Umbilical cord (tissue), 2 donors: Measurements from ENCODE around the gene AMZ1. TPM values are rescaled to one million over a fixed set of nuclear protein-coding genes. Genes with fewer than 3 reads are reported as not detected.

Source experiments
- DNase-seq: peaks from one replicate; pipeline ENCODE4 v3.0.0-alpha.2; 2015; ENCODE audit warnings: low spot score
- total RNA-seq: library from RNA; depleted of rRNA; stranded (reverse); fragments of >200 nt; gene quantifications from one replicate; pipeline ENCODE4 v1.2.3, GENCODE V29; 2014; ENCODE audit warnings: low replicate concordance; ENCODE audit not compliant: insufficient read depth

AMZ1 gene
- total RNA-seq, 1 donor from 2014 or later, result 2.4 TPM

- DNase-seq, result no peak
These were observed 35.9 kb upstream of the AMZ1 start for GRCh38 chr7:2651847-2652735.

DNA sequence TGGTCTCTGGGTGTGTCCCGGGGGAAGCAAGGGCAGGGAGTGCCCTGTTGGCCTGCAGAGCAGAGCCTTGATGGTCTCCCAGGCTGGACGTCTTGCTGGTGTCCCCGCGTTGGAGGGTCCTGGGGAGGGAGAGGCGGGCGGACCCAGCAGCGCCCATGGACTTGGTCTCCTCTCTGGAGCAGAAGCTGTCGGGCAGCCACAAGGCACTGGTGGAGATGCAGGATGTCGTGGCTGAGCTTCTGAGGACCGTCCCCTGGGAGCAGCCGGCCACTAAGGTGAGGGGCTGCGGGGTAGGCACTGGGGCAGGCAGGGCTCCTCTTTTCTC lies 35.3 kb upstream of the AMZ1 start:
- DNase-seq, result no peak

DNA sequence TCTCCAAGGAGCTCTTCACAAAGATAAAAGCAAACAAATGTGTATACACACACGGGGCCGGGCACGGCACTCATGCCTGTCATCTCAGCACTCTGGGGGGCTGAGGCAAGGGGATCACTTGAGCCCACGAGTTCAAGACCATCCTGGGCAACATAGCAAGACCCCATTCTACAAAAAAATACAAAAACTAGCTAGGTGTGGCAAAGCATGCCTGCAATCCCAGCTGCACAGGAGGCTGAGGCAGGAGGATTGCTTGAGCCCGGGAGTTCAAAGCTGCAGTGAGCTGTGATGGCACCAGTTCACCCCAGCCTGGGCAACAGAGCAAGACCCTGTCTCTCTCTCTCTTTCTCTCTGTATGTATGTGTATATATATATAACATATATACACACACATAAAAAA lies 33.9 kb upstream of the AMZ1 start:
- no peak for DNase-seq

- DNase-seq, result no peak
These were observed 32.0 kb upstream of the AMZ1 start for GRCh38 chr7:2655870-2656614.

- DNase-seq, result no peak
These were observed 30.8 kb upstream of the AMZ1 start for GRCh38 chr7:2657208-2657607.

DNA sequence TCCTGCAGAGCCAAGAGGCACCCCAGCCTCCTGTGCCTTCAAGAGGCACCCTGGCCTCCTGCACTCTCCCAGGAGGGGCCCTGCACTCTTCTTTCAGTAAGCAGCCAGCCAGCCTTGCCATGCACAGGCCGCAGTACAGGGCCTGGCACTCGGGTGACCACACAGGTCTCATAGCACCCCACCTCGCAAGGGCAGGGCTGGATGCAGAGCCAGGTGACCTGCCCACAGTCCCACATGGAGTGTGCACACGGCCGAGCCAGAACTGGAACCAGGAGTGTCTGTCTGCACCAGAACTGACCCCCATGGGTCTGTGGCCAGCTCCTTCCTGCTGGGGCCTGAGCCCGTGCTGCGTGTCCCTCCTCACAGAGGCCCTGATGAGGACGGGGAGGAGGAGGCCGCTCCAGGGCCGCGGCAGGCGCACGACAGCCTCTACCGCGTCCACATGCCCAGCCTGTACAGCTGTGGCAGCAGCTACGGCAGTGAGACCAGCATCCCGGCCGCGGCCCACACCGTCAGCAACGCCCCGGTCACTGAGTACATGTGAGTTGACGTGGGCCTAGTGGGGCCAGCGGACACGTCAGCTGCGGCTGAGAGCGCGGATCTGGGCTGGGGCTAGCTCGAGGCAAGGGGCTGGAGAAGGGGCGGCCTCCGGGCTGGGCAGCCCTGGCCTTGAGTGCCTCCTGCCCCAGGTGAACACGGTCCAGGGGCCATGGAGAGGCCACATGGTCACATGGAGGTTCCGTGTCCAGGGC lies 29.9 kb upstream of the AMZ1 start:
- DNase-seq, result no peak

GRCh38 chr7:2658941-2659340 lies 29.1 kb upstream of the AMZ1 start:
- no peak for DNase-seq

- no peak for DNase-seq
These were observed 28.2 kb upstream of the AMZ1 start for GRCh38 chr7:2659556-2660358.

DNA sequence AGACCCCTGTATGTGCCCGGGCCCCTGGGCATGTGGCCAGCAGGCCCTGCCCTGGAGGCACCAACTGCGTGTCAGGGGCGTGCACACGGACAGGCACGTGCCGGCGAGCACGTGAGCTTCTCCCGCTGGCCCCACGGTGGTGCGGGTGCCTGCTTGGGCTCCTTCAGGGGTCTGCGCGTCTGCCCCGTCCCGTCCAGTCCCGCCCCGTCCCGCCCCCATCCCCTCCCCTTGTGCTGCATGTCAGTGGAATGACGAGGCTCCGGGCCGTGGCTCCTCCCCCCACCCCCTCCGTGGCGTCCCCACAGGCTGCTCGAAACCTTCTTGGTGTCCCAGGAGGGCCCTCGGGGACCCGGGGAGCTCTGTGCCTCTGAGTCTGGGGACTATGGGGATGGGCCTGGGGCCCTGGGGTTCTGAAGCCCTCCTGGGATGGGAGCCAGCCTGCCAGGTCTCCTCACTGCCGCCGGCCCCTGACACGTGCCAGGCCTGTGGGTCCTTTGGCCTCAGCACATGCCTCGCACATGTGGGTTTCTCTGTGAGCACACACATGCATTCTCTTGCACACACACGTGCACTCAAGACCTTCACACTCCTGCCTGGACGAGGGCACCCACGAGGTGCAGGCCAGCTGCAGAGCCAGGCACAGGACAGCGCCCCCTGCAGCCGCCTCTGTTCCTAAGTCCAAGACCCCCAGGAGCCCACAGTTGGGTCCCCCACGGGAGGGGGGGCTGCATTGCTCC lies 27.5 kb upstream of the AMZ1 start:
- no peak for DNase-seq

- DNase-seq, result no peak
These were observed 26.9 kb upstream of the AMZ1 start for GRCh38 chr7:2661096-2661449.

GRCh38 chr7:2661602-2662272 lies 26.3 kb upstream of the AMZ1 start:
- DNase-seq, result no peak

- DNase-seq, result no peak
These were observed 25.5 kb upstream of the AMZ1 start for GRCh38 chr7:2662273-2663120.

- no peak for DNase-seq
These were observed 24.7 kb upstream of the AMZ1 start for GRCh38 chr7:2663121-2663886.

GRCh38 chr7:2663960-2664359 lies 24.0 kb upstream of the AMZ1 start:
- DNase-seq, result no peak

- DNase-seq, result no peak
These were observed 22.6 kb upstream of the AMZ1 start for GRCh38 chr7:2665359-2665791.

- no peak for DNase-seq
These were observed 21.8 kb upstream of the AMZ1 start for GRCh38 chr7:2666155-2666554.

- no peak for DNase-seq
These were observed 21.3 kb upstream of the AMZ1 start for GRCh38 chr7:2666588-2667250.

DNA sequence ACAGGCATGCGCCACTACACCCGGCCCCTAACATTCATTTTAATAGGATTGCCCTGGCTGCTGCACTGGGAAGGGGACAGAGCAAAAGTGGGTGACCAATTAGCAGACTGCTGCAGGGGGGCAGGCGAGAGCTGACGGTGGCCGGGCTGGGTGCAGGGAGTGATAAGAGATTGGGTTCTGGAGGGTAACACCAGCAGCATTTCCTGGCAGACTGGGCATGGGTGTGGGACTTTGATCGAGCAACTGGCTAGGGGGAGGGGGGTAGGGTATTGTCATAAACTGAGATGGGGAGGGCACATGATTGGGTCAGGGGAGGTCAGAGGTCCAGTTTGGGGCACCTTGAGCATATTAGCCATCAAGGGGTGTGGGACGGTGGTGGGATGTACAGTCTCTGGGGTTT lies 20.2 kb upstream of the AMZ1 start:
- DNase-seq, result no peak
